Smooth muscle cell (in vitro differentiated cells): ENCODE data around the gene MFRP. TPM values are rescaled to one million over a fixed set of nuclear protein-coding genes. Genes with fewer than 3 reads are reported as not detected.

Source experiments
- DNase-seq: peaks from one replicate; lab custom pipeline; 2025; ENCODE audit not compliant: unreplicated experiment; lab: John Stamatoyannopoulos, UW
- H2AFZ ChIP-seq: fragments of 200-600 bp; sonication (generic); 2 replicates; pipeline ENCODE4 v1.6.0; 2016; ENCODE audit warnings: antibody characterized with exemption, low read depth, mild to moderate bottlenecking
- H3F3A ChIP-seq: fragments of 200-600 bp; sonication (generic); 2 replicates; pipeline ENCODE4 v1.6.0; 2017; ENCODE audit warnings: antibody characterized with exemption, low read depth
- H3K27ac ChIP-seq: fragments of 200-600 bp; sonication (generic); 2 replicates; pipeline ENCODE4 v1.5.1; 2016; ENCODE audit warnings: low read depth, mild to moderate bottlenecking
- H3K27me3 ChIP-seq: fragments of 200-600 bp; sonication (generic); 2 replicates; pipeline ENCODE4 v1.6.1; 2016; ENCODE audit warnings: low read depth, mild to moderate bottlenecking
- H3K36me3 ChIP-seq: fragments of 200-600 bp; sonication (generic); 2 replicates; pipeline ENCODE4 v1.5.1; 2016; ENCODE audit warnings: low read depth
- H3K4me1 ChIP-seq: fragments of 200-600 bp; sonication (generic); 2 replicates; pipeline ENCODE4 v1.5.1; 2016; ENCODE audit warnings: low read depth
- H3K4me2 ChIP-seq: fragments of 200-600 bp; sonication (generic); 2 replicates; pipeline ENCODE4 v1.6.0; 2016; ENCODE audit warnings: mild to moderate bottlenecking
- H3K4me3 ChIP-seq: fragments of 200-600 bp; sonication (generic); 2 replicates; pipeline ENCODE4 v1.5.1; 2016; ENCODE audit warnings: mild to moderate bottlenecking
- H3K79me2 ChIP-seq: fragments of 200-600 bp; sonication (generic); 2 replicates; pipeline ENCODE4 v1.6.0; 2016; ENCODE audit warnings: low read depth, mild to moderate bottlenecking
- H3K9ac ChIP-seq: fragments of 200-600 bp; sonication (generic); 2 replicates; pipeline ENCODE4 v1.6.0; 2016; ENCODE audit warnings: low read depth
- H3K9me3 ChIP-seq: fragments of 200-600 bp; sonication (generic); replicated peaks from 2 replicates; pipeline ENCODE4 v1.5.1; 2016; ENCODE audit warnings: low read depth
- H4K20me1 ChIP-seq: fragments of 200-600 bp; sonication (generic); 2 replicates; pipeline ENCODE4 v1.6.0; 2016; ENCODE audit warnings: low read depth
- CTCF ChIP-seq: fragments of 200-600 bp; sonication (generic); IDR thresholded peaks from 2 replicates; pipeline ENCODE4 v1.5.1; 2017; ENCODE audit warnings: borderline replicate concordance, mild to moderate bottlenecking, antibody characterized with exemption; ENCODE audit not compliant: insufficient read depth, poor library complexity, severe bottlenecking
- WGBS: methylation state at CpG from one replicate; pipeline ENCODE4 v1.1.7; 2016; ENCODE audit warnings: low lambda C conversion rate; 5-methylcytosine and 5-hydroxymethylcytosine counted together
- polyA plus RNA-seq: library from polyadenylated mRNA; unstranded; fragments of >200 nt; fragmentation: Nextera tagmentation; extraction: Ambion mirVana; gene quantifications from 2 replicates; pipeline ENCODE4 v1.2.1, GENCODE V29; 2016
- total RNA-seq: library from RNA; depleted of rRNA; stranded (reverse); fragments of >200 nt; gene quantifications from 2 replicates; pipeline ENCODE4 v1.2.3, GENCODE V29; 2014

MFRP gene
- not detected in 2 replicates for total RNA-seq
- polyA plus RNA-seq = not detected in 2 replicates

- H3K4me3 ChIP-seq = no peak within 1 kb of the TSS
- no peaks in the 10 kb centered on the region for H3F3A ChIP-seq
- 58% methylated on average over 6 of the region's 6 CpGs for WGBS
- H3K9me3 ChIP-seq = no peaks in the 10 kb centered on the region
- no peak for TF ChIP-seq CTCF
- H4K20me1 ChIP-seq = no peaks in the 10 kb centered on the region
- no peak within 1 kb of the TSS for H3K4me2 ChIP-seq
- H3K27me3 ChIP-seq = peaks cover 16% of the 10 kb centered on the region
- DNase-seq = no peak
- no peaks in the 10 kb centered on the region for H3K4me1 ChIP-seq
- H2AFZ ChIP-seq = no peak within 1 kb of the TSS
- no peaks in the 10 kb centered on the region for H3K79me2 ChIP-seq
- no peak within 1 kb of the TSS for H3K9ac ChIP-seq
- H3K27ac ChIP-seq = no peak within 1 kb of the TSS
- no peaks in the 10 kb centered on the region for H3K36me3 ChIP-seq
Measured at GRCh38 chr11:119346605-119347004, at the start of gene MFRP. Gene MFRP, minus strand, starts transcription at chr11:119346705. Its CDS starts 192 bp downstream, at chr11:119346513.

- Histone ChIP-seq H3K4me3 (no peak overlapping the region), H3K36me3 (no peaks in the 10 kb centered on the region), H3K4me1 (no peaks in the 10 kb centered on the region), H4K20me1 (no peaks in the 10 kb centered on the region), H3K27ac (no peak overlapping the region), H3K79me2 (no peaks in the 10 kb centered on the region), H3K4me2 (no peak overlapping the region), H3K9me3 (no peaks in the 10 kb centered on the region), H3K9ac (no peak overlapping the region), H2AFZ (no peak overlapping the region), H3K27me3 (no peaks in the 10 kb centered on the region), H3F3A (no peaks in the 10 kb centered on the region)
- no peak for TF ChIP-seq CTCF
- no peak for DNase-seq
- 90% methylated on average over 7 of the region's 7 CpGs for WGBS
Measured at GRCh38 chr11:119391275-119391674, 44.8 kb upstream of the MFRP start.

DNA sequence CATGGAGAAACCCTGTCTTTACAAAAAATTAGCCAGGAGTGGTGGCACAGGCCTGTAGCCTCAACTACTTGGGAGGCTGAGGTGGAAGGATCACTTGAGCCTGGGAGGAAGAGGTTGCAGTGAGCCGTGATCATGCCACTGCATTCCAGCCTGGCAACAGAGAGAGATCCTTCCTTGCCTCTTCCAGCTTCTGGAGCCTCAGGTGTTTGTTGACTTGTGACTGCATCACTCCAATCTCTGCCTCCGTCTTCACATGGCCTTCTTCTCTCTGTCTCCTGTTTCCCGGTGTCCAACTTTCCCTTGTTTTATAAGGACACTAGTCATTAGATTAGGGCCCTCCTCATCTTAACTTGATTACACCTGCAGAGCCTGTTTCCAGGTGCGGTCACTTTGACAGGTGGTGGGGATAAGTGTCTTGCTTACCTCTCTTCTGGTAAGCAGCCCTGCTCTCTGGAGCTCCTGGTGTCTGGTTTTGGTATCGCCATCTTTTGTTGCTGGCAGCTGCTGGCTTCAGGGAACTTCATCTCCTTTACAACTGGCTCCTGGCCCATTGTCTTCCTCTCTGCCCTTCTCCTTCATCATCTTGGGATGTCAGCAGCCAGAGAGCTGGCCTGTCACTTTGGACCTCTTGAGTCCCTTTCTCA, 43.2 kb upstream of the MFRP start:
- Histone ChIP-seq H3K4me3 (no peak overlapping the region), H4K20me1 (no peaks in the 10 kb centered on the region), H2AFZ (no peak overlapping the region), H3K9me3 (no peaks in the 10 kb centered on the region), H3K27me3 (no peaks in the 10 kb centered on the region), H3K79me2 (no peaks in the 10 kb centered on the region), H3K4me2 (no peak overlapping the region), H3K27ac (no peak overlapping the region), H3F3A (no peaks in the 10 kb centered on the region), H3K9ac (no peak overlapping the region), H3K4me1 (no peaks in the 10 kb centered on the region), H3K36me3 (no peaks in the 10 kb centered on the region)
- DNase-seq = no peak
- 70% methylated on average over 5 of the region's 5 CpGs for WGBS
- TF ChIP-seq CTCF = peak; percentile 15

DNA sequence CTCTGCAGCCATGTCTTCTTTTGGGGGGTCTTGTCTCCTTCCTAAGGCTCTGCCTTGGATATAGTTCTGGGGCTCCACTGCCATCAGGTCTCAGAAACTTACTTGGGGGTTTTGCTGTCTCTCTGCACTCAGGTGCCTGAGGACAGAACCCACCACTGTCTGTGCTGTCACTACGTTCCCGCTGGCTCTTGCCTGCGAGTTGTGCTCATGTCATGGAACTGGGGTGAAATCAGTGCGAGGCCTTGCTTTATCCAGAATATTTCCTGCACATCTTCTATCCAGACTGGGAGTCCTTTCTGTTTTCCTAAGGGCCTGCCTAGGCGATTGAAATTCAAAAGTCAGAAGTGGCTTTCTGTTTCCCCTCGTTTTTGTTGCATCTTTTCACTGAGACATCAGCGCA, 41.6 kb upstream of the MFRP start:
- Histone ChIP-seq H3K9me3 (no peaks in the 10 kb centered on the region), H3K36me3 (no peaks in the 10 kb centered on the region), H3K27me3 (peaks cover 5% of the 10 kb centered on the region), H3K4me2 (no peak overlapping the region), H3F3A (no peaks in the 10 kb centered on the region), H3K4me3 (no peak overlapping the region), H3K4me1 (no peaks in the 10 kb centered on the region), H3K27ac (no peak overlapping the region), H4K20me1 (no peaks in the 10 kb centered on the region), H2AFZ (no peak overlapping the region), H3K79me2 (no peaks in the 10 kb centered on the region), H3K9ac (no peak overlapping the region)
- no peak for TF ChIP-seq CTCF
- WGBS = 90% methylated on average over 7 of the region's 7 CpGs
- no peak for DNase-seq
